ENCODE data around the gene FABP3.

The FABP3 gene

GRCh38 chr1:31373056-31373896 lies at the start of gene FABP3:
Gene FABP3, minus strand, starts transcription at chr1:31373076. Its CDS starts 62 bp downstream, at chr1:31373014.
- peak; percentile 4 for DNase-seq (ENCODE audit: low read depth)

- DNase-seq (ENCODE audit: low read depth), result no peak
These were observed 48.6 kb upstream of the FABP3 start for GRCh38 chr1:31421371-31422040.

DNA sequence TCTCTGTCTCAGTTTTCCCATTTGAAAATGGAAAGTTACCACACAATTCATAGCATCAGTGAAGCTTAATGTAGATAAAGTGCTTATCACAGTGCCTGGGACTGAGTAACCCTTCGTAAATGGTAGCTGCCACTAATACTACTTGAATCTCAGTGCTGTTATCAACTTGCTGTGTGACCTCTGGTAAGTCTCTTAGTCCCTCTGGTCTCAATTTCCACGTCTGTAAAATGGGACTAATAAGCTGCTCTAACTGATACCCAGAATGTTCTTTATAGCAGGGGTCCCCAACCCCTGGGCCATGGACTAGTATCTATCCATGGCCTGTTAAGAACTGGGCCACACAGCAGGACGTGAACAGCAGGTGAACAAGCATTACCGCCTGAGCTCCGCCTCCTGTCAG lies 47.8 kb upstream of the FABP3 start:
- DNase-seq (ENCODE audit: low read depth), result no peak

DNA sequence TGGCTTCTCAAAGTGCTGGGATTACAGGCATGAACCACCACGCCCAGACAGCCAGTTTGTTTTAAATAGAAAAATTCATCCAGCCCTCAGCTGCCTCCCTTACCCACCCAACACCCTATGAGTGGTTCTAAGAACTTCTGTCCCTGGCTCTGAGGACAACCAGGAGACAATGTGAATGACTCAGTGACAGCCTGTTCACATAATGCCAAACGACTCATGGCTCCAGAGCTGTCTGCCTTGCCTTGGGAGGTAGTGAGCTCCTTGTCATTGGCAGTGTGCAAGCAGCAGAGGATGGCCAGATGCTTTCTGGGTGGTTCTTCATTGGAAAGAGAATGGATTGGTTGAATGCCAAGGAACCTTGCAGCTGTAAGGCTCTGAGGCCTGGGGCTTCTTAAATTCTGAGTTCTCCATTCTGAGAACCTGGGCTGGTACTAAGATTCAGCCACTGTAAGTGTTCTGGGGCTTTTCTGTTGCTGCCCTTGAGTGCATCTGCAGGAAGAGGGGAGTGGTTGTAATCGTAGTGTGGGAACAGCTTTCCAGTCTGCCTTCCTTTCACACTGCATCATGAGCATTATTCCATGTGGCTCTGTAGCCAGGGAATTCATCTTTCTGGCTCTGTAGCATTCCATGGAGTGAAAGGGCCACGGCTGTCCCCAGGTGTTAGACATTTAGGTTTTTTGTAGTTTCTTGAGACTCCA lies 45.9 kb upstream of the FABP3 start:
- no peak for DNase-seq (ENCODE audit: low read depth)

GRCh38 chr1:31417148-31417547 lies 44.3 kb upstream of the FABP3 start:
- DNase-seq (ENCODE audit: low read depth), result no peak

DNA sequence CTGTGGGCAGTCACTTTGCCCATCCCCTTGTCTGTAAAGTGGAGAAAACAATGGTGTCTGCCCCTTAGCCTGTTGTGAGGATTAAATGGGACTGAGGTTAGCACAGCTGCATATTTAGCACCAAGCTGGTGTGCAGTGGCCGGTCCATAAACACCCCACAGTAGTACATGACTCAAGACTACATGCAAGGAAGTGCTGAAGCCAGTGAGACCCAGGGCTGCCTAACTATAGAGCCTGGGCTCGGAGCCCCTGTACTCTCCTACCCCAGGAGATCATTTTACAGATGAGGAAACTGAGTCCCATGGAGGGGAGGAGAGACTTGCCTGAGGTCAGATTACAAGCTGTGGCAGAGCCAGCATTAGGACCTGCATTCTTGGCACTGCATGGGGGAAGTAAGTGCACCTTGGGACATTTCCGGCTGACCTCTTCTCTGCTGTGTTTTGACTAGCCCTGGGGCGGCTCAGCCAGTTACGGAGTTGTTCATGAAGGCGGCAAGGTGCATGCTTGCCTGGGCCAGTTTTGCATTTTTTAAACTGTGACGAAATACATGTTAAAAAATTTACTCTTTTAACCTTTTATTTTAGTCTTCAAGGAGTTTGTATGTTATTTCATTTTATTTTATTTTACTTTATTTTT lies 43.3 kb upstream of the FABP3 start:
- no peak for DNase-seq (ENCODE audit: low read depth)

GRCh38 chr1:31415658-31416057 lies 42.8 kb upstream of the FABP3 start:
- no peak for DNase-seq (ENCODE audit: low read depth)

- DNase-seq (ENCODE audit: low read depth), result no peak
These were observed 42.1 kb upstream of the FABP3 start for GRCh38 chr1:31414980-31415370.

- DNase-seq (ENCODE audit: low read depth), result no peak
These were observed 40.6 kb upstream of the FABP3 start for GRCh38 chr1:31413405-31414001.

DNA sequence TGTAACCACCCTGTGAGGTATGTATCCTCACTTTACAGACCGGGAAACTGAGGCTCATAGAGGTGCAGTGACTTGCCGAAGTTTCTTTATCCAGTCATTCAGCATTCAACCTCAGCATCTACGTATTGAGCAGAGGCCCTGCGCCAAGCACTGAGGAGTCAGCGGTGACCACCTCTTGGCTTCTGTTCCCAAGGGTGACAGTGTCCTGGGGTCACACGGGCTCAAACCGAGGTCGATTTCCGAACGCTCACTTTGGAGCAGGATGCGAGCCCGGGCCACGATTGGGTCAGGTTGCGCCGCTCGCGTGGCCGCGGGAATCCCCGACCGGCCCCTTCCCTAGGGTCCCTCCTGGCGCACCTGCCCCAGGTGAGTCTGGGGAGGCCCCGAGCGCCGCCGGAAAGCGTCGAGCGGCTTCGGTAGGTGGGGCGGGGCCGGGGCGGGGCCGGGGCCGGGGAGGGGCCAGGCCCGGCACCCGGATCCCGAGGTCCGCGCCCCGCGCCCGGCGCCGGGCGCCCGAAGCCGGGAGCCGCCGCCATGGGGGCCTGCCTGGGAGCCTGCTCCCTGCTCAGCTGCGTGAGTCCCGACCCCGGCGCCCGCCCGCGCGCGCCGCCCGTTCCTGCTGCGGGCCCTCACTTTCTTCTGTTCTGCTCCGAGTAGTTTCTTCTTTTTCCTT lies 40.0 kb upstream of the FABP3 start, which contains the start of gene SERINC2:
TSS of gene SERINC2 (plus strand) at position 482 of the 673 bp plus-strand sequence. CDS start at position 535, 53 bp downstream.
- DNase-seq (ENCODE audit: low read depth), result no peak

DNA sequence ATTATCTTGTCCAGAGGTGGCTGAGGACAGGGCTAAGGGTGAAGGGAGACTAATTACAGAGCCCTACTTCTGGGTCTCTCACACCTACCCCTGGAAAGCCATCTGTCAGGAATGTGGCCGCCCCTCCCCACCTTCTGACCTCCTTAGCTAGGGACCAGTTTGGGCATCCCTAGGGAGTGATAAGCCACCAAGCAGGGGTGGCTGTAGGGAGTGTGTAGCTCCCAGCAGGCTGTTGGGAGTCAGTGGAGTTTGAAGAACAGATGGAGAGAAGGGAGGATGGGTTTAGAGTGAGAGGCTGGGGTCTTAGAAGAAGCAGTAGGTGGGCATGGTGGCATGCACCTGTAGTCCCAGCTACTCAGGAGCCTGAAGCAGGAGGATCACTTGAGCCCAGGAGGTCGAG lies 39.3 kb upstream of the FABP3 start:
- DNase-seq (ENCODE audit: low read depth), result no peak

- DNase-seq (ENCODE audit: low read depth), result no peak
These were observed 38.0 kb upstream of the FABP3 start for GRCh38 chr1:31410871-31411270.

- DNase-seq (ENCODE audit: low read depth), result no peak
These were observed 37.3 kb upstream of the FABP3 start for GRCh38 chr1:31409946-31410858.

- no peak for DNase-seq (ENCODE audit: low read depth)
These were observed 36.0 kb upstream of the FABP3 start for GRCh38 chr1:31408788-31409318.

GRCh38 chr1:31407029-31407626 lies 34.3 kb upstream of the FABP3 start:
- DNase-seq (ENCODE audit: low read depth), result no peak

DNA sequence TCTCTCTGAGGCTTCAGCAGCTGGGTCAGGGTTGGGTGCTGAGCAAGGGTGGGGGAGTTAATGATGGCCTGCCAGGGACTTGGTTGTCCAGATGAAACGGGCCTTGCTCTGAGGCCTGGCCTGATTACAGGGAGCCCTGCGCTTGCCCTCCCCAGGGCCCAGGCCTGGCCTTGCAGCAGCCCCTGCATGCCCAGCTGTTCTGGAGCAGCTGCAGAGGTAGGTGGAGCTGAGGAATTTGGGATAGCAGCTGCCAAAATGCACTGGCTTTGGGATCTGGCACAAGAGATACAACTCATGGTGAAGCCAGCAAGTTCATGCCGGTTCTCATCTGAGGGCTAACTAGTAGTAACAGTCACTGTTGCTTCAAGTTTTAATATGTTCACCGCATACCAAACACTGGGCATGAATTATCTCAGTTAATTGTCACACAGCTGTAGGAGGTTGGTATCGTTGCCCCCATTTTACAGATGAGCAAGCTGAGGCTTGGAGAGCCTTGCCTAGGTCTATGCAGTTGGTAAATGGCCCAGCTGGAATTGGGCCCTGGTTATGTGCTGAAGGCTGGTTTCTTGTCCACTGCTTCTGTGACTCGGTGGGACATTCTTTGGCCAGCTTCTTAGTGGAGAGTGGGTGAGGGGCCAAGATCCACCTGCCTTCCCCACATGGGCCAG lies 32.8 kb upstream of the FABP3 start:
- DNase-seq (ENCODE audit: low read depth), result no peak

DNA sequence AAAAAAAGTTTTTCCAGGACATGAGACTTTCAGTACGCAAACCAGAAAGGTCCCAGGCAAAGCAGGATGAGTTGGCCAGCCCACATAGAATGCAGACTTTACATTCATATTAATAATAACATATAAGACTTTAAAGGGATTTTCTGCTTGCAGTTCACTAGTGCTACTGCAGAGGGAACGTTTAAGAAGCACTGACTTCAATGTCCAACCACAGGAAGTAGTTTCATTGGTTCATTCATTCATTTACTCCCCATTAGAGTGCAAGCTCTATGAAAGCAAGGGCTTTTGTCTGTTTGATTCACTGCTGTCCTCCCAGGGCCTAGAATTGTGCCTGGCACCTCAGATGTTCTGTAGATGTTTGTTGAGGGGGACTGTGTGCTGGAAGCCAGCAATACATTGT lies 28.4 kb upstream of the FABP3 start:
- no peak for DNase-seq (ENCODE audit: low read depth)

- DNase-seq (ENCODE audit: low read depth), result no peak
These were observed 27.5 kb upstream of the FABP3 start for GRCh38 chr1:31400393-31400792.

- DNase-seq (ENCODE audit: low read depth), result no peak
These were observed 27.1 kb upstream of the FABP3 start for GRCh38 chr1:31399976-31400375.
